ENCODE data around the gene HPCAL1.
"Not testable (repeated sequence)": the region's sequence is repeated elsewhere in the genome, so short reads cannot be mapped to it uniquely, and the experiment has no call there.

The HPCAL1 gene

GRCh38 chr2:10428355-10428754 is 125.7 kb downstream of the HPCAL1 start:
- DNase-seq: no peak

GRCh38 chr2:10428924-10429323 is 126.2 kb downstream of the HPCAL1 start:
- no peak for DNase-seq

GRCh38 chr2:10430886-10431622 is 128.3 kb downstream of the HPCAL1 start:
- DNase-seq: no peak

GRCh38 chr2:10431797-10432196 is 129.1 kb downstream of the HPCAL1 start:
- DNase-seq: no peak

- peak in 1 of 2 donors; percentile 43 for DNase-seq
Measured at GRCh38 chr2:10432311-10433181, 129.8 kb downstream of the HPCAL1 start.

- no peak for DNase-seq
Measured at GRCh38 chr2:10433264-10433946, 130.7 kb downstream of the HPCAL1 start.

GRCh38 chr2:10433947-10434885 is 131.5 kb downstream of the HPCAL1 start:
- no peak for DNase-seq

GRCh38 chr2:10434886-10435819 is 132.4 kb downstream of the HPCAL1 start:
- peak; percentile 39 to 92 for DNase-seq

- DNase-seq: no peak
Measured at GRCh38 chr2:10435820-10436204, 133.1 kb downstream of the HPCAL1 start.

GRCh38 chr2:10436583-10437110 is 133.9 kb downstream of the HPCAL1 start:
- DNase-seq: no peak

- no peak for DNase-seq
Measured at GRCh38 chr2:10437806-10438205, 135.1 kb downstream of the HPCAL1 start.

- DNase-seq: no peak
Measured at GRCh38 chr2:10438688-10439087, 136.0 kb downstream of the HPCAL1 start.

- DNase-seq: no peak
Measured at GRCh38 chr2:10439185-10439879, 136.6 kb downstream of the HPCAL1 start.

GRCh38 chr2:10439971-10440370 is 137.3 kb downstream of the HPCAL1 start:
- no peak for DNase-seq

- DNase-seq: no peak
Measured at GRCh38 chr2:10440736-10441135, 138.0 kb downstream of the HPCAL1 start.

GRCh38 chr2:10441948-10442347 is 139.2 kb downstream of the HPCAL1 start:
- DNase-seq: no peak

- not testable (repeated sequence) for DNase-seq
Measured at GRCh38 chr2:10442469-10443126, 139.9 kb downstream of the HPCAL1 start.

GRCh38 chr2:10444463-10444862 is 141.8 kb downstream of the HPCAL1 start:
- DNase-seq: no peak

- no peak for DNase-seq
Measured at GRCh38 chr2:10446631-10447030, 143.9 kb downstream of the HPCAL1 start.
